NCI-H524 (cell line): Measurements from ENCODE around the gene ADGRF3.
"Not testable (repeated sequence)": the region's sequence is repeated elsewhere in the genome, so short reads cannot be mapped to it uniquely, and the experiment has no call there.

Experiments
- DNase-seq, 2 experiments: peaks; one replicate each; lab custom pipeline; 2025; lab: John Stamatoyannopoulos, UW

The ADGRF3 gene, protein sequence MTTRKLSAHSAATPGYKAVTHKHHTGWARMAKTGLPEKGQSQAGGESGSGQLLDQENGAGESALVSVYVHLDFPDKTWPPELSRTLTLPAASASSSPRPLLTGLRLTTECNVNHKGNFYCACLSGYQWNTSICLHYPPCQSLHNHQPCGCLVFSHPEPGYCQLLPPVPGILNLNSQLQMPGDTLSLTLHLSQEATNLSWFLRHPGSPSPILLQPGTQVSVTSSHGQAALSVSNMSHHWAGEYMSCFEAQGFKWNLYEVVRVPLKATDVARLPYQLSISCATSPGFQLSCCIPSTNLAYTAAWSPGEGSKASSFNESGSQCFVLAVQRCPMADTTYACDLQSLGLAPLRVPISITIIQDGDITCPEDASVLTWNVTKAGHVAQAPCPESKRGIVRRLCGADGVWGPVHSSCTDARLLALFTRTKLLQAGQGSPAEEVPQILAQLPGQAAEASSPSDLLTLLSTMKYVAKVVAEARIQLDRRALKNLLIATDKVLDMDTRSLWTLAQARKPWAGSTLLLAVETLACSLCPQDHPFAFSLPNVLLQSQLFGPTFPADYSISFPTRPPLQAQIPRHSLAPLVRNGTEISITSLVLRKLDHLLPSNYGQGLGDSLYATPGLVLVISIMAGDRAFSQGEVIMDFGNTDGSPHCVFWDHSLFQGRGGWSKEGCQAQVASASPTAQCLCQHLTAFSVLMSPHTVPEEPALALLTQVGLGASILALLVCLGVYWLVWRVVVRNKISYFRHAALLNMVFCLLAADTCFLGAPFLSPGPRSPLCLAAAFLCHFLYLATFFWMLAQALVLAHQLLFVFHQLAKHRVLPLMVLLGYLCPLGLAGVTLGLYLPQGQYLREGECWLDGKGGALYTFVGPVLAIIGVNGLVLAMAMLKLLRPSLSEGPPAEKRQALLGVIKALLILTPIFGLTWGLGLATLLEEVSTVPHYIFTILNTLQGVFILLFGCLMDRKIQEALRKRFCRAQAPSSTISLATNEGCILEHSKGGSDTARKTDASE

DNA sequence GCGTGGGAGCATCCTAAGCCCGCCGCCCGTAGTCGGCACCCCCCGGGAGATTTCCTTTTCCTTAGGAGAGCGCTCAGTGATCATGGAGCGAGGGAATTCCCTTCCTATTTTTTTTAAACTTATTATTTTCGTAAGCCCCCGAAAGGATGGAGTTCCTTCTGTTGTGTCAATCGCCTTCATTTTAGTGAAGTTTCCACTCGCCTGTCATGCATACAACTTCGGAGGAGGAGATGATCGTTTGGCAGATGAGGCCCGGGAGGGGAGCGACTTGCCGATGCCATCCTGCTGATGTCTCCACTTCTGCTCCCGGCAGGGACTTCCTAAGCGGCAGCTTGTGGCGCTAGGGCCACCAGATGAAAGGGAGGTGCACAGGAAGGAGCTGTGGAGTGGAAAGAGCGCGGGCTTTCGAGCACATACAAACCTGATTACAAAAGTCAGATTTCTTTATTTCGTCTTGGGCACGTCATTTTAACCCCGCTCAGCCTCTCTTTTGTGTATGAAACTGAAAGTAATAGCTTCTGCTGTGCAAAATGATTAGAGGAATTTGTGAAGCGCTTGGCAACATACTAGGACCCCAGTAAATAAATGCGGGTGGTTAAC lies at the start of gene ADGRF3:
TSS of gene ADGRF3 (minus strand) at position 336 of the 600 bp plus-strand sequence. CDS start 555 bp downstream, outside the sequence.
- peak; percentile 41 to 82 for DNase-seq

DNA sequence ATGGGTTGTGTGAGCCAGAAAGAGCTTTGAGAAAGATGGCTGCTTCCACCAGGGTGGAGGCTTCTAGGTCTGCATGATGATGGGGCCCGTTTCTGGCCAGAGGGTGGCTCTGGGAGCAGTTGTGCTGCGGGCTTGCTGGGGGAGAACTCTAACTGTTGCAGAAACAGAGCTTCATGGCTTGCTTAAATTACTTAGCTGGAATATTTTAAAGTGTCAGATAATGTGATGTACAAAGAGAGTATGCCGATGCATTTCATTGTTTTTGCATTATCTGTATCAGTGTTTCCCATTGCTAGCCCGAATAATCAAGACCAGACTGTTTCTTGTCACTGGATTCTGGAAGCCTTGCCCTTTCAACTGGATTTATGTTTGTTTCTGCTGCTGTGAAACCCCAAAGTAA lies 48.8 kb upstream of the ADGRF3 start:
- DNase-seq: no peak

DNA sequence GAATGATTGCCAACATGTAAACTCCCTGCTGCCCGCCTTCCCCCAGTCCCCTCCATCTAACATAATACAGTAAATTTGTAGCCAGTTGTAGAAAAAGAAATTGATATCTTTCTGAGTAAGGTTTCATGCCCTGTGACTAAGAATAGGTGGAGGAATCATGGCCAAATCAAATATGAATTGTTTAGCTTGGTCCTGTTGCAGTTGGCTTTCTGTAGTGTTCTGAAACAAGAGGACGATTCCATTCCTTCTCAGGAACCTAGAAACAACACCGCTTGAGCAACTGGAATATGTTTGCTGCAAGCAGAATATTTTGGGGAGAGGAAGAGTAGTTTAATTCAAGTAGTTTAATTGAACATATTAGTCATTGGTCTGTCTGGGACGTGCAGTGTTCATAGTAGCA lies 48.1 kb upstream of the ADGRF3 start:
- no peak for DNase-seq

DNA sequence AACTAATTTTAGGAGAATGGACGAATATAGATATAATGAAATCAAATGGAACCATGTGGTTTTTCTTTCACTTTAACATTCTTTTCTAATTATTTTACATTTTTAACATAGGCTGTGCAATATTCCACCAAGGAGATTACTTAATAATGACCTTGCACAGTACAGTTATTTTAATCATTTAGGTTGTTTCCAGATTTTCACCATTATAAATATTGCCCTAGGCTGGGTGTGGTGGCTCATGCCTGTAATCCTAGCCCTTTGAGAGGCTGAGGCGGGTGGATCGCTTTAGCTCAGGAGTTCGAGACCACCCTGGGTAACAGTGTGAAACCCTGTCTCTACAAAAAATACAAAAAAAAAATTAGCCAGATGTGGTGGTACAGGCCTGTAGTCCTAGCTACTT lies 40.6 kb upstream of the ADGRF3 start:
- no peak for DNase-seq

DNA sequence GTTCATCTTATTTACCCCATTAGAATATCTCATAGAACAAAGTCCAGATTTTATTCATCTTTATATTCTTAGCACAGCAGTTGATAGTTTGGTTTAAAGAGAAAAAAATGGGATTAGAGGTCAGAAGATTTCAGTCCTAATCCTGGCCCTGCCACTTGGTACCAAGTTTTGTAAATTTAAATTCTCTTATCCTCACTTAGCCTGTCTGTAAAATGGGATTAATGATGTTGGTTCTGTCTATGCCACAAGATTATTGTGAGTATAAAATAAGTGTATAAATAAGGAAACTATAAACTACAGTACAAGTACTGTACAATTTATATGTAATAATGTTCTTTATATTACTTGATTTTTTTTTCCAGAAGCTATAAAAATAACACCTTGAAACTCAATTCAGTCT lies 38.0 kb upstream of the ADGRF3 start:
- DNase-seq: no peak

DNA sequence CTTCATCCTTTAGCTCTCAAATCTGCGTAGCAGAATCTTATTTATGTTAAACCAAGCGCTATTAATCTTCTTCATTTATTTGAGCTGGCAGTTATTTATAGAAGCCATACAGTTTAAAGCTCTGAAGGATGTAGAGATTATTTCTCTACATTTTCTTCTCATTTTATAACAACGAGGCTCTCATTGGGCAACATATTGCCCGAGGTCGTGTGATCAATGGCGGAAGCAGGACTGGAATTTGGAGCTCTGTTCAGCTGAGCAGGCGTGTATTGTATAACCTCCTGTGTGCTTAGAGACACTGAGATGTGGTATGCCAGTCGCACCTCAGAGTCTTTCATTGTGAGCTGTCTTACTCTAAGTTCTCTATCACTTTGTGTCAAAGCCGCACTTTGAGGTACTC lies 37.6 kb upstream of the ADGRF3 start:
- DNase-seq: no peak

DNA sequence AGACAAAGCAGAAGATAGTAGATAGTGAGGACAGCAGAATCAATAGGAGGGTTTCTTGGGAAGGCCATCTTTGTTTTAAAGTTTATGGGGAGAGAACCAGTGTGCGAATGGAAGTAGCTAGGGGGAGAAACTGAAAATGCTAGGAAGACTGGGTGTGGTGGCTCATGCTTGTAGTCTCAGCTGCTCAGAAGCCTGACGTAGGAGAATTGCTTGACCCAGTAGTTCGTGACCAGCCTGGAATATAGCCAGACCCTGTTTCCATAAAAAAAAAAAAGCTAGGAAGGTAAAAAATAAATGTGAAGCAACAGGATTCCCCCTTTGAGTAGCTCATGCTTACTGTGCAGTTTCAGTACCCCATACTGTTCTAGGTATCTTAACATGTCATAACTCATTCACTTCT lies 36.0 kb upstream of the ADGRF3 start:
- DNase-seq: no peak

DNA sequence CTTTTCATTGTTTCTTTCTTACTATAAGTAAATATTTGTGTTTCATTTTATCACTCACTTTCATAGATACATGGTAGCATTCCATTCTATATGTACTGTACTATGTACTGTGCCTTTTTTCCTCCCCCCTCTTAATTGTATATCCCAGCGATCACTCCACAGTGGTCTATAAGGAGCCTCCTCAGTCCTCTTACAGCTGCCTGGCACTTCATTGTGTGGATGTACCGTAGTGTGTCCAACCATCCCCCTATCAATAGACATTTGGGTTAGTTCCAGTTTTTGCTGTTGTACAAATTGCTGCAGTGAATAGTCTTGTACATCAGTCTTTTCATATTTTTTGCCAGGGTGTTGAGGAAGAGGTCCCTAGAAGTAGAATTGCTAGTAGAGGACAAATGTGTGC lies 33.7 kb upstream of the ADGRF3 start:
- no peak for DNase-seq

DNA sequence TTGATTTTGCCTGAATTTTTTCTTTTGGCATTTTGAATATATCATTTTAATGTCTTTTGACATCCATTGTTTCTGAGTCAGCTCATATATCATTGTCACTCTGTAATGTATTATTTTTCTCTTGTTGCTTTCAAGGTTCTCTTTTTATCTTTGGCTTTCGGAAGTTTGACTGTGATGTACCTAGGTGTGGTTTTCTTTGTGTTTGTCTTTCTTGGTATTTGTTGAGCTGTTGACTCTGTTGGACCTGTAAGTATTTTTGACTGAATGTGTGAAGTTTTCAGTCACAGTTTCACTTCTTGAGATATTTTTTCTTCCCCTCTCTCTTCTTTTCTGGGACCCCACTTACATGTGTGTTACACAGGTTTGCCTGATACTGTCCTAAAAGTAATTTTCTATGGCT lies 30.2 kb upstream of the ADGRF3 start:
- DNase-seq: no peak

DNA sequence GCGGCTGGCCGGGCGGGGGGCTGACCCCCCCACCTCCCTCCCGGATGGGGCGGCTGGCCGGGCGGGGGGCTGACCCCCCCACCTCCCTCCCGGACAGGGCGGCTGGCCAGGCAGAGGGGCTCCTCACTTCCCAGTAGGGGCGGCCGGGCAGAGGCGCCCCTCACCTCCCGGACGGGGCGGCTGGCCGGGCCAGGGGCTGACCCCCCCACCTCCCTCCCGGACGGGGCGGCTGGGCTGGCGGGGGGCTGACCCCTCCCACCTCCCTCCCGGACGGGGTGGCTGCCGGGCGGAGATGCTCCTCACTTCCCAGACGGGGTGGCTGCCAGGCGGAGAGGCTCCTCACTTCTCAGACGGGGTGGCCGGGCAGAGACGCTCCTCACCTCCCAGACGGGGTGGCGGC lies 24.3 kb upstream of the ADGRF3 start:
- not testable (repeated sequence) for DNase-seq

DNA sequence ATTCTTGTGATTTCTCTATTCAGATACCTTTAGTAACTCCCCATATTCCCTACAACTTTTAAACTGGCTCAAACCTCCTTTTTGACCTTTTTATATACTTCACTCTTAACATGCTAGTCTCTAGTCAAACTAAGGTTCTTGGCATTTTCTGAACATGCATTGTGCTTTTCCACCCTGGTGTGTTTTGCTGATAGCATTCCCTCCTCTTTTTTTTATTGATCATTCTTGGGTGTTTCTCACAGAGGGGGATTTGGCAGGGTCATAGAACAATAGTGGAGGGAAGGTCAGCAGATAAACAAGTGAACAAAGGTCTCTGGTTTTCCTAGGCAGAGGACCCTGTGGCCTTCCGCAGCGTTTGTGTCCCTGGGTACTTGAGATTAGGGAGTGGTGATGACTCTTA lies 23.1 kb upstream of the ADGRF3 start:
- not testable (repeated sequence) for DNase-seq

DNA sequence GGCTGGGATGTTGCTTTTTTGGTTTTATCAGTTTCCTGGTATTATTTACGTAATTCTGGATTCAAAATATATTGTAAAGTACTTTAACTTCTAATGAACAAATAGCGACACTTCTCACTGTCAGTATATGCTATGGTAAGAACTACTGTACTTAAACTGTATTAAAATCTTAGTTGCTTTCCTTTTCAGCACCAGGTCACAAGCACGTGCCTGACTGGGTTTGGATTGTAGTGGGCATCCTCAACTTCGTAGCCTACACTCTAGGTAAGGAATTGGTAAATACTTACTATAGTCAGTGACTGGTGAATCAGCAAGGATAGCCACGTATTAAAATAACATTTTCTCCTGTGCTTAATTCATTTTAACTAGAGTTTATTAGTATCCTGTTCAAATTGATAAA lies 20.4 kb upstream of the ADGRF3 start:
- DNase-seq: no peak

DNA sequence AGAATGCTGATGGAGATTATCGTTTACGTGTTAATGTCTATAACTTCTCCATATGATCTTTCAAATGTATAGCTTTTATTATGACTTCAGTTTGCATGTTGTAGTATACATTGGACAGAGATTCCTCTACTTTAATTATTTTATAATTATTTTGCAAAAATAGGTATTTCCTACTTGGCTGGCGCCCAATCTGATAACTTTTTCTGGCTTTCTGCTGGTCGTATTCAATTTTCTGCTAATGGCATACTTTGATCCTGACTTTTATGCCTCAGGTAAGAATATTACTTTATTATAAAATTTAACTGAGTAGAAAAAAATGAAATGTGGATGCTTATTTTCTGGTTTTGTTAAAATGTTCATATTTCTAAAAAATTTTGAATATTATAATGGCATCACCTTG lies 18.1 kb upstream of the ADGRF3 start:
- no peak for DNase-seq

DNA sequence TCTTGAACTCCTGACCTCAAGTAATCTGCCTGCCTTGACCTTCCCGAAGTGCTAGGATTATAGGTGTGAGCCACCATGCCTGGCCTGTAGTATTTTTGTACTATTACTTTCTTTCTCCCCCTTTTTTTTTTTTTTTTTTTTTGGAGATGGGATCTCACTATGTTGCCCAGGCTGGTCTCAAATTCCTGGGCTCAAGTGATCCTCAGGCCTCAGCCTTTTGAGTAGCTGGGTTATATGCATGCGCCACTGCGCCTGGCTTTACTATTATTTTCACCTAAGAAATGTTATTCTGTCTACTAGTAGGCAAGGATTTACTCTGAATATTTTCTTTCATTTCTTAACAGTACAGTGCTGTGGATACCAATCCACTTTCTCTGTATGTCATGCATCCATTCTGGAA lies 17.4 kb upstream of the ADGRF3 start:
- no peak for DNase-seq

DNA sequence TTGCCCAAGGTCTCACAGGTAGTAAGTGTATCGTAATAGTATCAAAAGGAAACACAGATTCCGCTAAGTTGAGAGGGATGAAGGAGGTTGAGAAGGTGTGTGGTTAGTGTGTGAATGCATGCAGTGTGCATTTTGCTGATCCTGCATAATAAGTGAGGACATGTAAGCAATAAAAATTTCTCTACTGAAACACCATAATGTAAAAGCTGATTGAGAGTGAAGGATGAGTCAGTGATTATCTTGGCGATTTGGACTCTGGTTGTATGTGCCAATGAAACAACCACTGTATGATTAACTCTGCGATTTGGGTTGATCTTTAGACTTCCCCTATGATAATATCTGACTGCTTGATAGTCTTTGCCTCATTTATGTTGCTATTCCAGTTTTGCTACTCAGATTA lies 16.7 kb upstream of the ADGRF3 start:
- no peak for DNase-seq

DNA sequence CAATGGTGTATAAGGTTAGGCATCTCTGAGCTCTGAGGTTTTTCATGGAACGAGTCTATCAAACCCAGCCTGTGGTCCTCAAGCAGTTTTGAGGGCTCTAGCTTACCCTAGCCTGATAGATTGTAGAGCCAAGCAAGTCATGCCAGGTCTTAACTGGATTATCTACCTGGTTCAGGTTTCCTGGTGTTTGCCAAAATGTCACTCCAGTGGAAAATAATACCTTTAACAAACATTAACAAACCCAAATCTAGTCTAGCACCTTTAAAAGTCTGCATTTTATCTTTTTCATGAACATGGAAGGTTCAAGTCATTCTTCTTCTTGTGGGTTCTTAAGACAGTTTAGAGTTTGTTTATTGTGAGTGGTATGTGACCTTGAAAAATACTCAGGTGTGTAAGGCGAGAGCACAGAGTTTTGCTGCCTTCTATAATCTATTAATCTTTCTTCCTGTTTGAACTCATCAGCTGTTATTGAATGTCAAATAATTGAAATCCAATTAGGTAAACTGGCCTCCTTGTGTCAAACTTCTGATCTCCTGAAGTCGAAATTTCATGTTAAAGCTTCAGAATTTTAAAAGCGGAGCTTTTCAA lies 13.4 kb upstream of the ADGRF3 start:
- no peak for DNase-seq

DNA sequence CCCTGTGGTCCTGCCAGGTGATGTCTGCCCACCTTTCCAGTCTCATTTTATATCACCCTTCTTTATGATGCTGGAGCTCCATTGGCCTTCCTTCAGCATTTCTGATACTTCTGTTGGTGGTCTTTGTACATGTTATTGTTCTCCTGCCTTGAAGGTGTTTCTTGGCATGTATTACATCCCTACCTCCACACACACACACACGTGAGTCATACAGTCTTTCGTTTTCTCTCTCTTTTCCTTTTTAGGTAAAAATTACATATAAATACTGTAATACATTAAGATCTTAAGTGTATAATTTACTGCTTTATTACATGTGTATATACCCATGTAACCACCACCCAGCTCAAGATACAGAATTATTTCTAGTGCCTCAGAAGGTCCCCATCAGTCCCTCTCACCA lies 10.2 kb upstream of the ADGRF3 start:
- DNase-seq: no peak

DNA sequence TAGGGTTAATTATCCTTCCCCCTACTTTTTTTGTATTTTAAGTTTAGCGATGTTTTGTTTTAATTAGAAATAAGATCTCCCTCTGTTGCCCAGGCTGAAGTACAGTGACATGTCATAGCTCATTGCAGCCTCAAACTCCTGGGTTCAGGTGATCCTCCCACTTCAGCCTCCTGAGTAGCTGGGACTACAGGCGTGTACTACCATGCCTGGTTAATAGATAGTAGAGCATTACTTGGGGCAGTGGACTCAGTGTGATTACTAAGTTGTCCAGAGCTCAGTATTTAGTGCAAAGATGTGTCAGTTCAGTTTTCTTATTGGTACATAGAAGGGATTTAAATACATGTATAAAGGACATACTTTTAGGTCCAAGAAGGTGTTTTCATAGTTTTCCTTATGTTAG lies 9.5 kb upstream of the ADGRF3 start:
- no peak for DNase-seq

DNA sequence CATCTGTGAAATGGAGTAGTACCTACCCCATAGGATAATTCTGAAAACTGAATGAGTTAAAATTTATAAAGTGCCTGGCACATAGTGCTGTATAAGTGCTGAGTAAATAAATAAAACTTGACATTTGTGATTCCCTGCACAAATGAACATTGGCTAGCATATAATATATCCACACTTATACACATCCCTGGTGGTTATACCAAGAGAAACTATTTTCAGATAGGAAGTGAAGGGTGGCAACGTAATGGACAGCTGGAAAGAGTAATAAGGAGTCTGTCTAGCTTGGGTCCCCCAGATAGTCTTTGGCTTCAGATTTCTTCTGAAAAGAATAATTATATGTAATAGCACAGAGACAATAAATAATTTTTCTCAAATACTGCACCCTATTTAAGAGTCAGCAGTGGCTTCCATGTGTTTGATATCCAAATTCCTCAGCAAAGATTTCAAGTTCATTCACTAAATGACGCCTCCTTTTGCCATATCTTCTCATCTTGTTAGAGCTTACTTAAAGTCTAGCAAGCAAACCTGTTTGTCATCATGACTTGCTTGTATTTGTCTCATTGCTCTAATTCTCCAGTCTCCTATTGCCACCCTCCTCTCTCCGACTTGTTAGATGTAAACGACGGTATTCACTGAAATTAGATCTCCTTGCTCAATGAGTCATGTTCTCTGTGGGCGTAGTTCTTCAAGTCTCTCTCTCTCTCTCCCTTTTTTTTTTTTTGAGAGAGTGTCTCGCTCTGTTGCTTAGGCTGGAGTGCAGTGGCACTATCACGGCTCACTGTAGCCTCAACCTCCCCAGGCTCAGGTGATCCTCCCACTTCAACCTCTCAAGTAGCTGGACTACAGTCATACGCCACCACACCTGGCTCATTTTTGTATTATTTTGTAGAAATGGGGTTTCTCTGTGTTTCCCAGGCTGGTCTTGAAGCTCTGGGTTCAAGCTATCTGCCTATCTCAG lies 8.7 kb upstream of the ADGRF3 start:
- DNase-seq: no peak

DNA sequence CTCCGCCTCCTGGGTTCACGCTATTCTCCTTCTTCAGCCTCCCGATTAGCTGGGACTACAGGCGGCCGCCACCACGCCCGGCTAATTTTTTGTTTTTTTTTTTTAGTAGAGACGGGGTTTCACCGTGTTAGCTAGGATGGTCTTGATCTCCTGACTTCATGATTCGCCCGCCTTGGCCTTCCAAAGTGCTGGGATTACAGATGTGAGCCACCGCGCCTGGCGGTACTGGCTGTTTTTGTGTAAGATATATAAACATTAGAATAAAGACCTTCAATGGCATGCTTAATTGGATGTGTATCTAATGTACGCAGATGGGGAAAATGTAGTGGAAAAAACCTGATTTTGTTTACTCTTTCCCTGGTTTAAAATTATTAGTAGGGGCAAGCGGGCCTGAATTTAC lies 7.9 kb upstream of the ADGRF3 start:
- DNase-seq: not testable (repeated sequence)

DNA sequence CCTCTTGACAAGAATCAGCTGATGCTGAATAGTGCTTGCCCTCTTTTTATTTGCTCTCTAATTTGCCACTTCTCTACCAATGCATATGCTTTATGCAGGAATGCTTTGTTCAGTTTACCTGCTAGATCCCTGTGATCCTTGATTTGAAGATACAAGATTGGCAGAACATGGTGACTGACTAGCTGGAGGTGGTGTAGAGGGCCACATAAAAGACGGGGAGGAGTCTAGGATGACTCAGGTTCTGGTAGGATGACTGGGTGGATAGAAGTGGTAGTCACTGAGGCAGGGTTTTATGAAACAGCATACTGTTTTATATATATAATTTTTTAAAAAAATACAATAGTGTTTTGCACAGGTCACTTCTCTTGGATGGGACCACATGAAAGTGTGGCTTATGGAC lies 6.3 kb upstream of the ADGRF3 start:
- DNase-seq: no peak
